ENCODE results near the gene ARHGAP32.

The ARHGAP32 gene

DNA sequence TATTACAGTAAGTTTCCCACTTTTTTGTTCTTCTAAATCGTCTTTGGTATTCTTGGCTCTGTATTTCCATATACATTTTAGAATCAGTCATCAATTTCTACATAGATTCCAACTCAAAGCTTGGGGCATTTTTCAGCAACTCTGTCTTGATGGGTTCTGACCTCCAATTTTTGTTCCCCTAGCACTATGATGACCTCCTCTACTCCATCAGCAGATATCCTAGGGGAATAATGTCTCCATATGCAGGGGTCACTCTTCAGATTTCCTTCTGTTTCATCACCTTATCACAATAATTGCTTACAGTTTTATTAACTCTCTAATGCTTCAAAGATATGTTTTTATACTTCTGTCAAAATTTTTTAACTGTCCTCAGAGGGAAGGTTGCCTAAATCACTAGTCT, 158.1 kb downstream of the ARHGAP32 start:
- TF ChIP-seq EZH2phosphoT487 (conservative IDR thresholded peaks at IDR 0.05; ENCODE audit: low read length) = no peak
- TF ChIP-seq, protein P1, sequence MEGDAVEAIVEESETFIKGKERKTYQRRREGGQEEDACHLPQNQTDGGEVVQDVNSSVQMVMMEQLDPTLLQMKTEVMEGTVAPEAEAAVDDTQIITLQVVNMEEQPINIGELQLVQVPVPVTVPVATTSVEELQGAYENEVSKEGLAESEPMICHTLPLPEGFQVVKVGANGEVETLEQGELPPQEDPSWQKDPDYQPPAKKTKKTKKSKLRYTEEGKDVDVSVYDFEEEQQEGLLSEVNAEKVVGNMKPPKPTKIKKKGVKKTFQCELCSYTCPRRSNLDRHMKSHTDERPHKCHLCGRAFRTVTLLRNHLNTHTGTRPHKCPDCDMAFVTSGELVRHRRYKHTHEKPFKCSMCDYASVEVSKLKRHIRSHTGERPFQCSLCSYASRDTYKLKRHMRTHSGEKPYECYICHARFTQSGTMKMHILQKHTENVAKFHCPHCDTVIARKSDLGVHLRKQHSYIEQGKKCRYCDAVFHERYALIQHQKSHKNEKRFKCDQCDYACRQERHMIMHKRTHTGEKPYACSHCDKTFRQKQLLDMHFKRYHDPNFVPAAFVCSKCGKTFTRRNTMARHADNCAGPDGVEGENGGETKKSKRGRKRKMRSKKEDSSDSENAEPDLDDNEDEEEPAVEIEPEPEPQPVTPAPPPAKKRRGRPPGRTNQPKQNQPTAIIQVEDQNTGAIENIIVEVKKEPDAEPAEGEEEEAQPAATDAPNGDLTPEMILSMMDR (IDR thresholded peaks at IDR 0.05; ENCODE audit: insufficient read depth, low read length, poor library complexity, severe bottlenecking) = no peak
- Histone ChIP-seq H3F3A (ENCODE audit: insufficient read depth) (no peaks in the 10 kb centered on the region), H3K9ac (ENCODE audit: low read length) (no peak overlapping the region)

DNA sequence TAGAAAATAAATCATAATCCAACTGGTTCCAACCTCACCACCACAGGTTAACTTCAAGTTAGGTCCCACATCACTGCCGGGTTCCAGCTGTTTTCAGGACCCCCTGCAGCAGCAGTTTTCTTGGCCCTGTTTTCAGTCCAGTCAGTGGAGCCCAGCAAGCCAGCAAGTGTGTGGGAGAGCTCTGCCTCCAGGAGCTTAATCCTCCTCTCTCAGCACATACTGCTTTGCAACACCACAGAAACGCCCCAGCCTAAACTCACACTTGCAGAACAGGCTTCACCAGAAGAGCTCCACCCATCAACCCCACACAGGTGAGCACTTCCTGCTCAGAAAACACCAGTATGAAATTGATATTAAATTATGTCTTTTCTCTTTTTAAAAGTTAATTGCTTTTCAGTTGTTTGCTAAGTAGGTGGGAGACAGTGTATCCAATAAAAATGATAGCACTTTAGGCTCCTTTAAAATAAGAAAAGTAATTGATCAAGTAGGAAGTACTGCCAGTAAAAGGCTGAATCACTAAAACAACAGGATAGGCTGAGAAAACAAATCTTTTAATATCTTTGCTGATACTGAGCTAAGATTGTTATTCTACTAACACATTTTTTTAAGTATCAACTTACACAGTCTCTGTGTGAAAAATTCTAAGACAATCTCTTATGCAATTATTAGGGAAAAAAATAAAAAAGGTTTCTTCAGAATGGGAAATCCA, 168.0 kb downstream of the ARHGAP32 start:
- Histone ChIP-seq H3K27ac (ENCODE audit: low read depth, low read length) (no peak overlapping the region), H3F3A (ENCODE audit: insufficient read depth) (no peaks in the 10 kb centered on the region), H3K4me2 (ENCODE audit: low read depth, low read length, poor library complexity, severe bottlenecking) (no peak overlapping the region), H3K4me3 (ENCODE audit: insufficient read depth, low read length, poor library complexity, severe bottlenecking) (no peak overlapping the region), H3K27me3 (ENCODE audit: low read length) (no peaks in the 10 kb centered on the region), H3K9me3 (ENCODE audit: insufficient read depth, low read length) (no peaks in the 10 kb centered on the region), H3K79me2 (ENCODE audit: insufficient read depth, low read length) (no peaks in the 10 kb centered on the region), H3K9ac (ENCODE audit: low read length) (no peak overlapping the region), H3K36me3 (ENCODE audit: low read length) (no peaks in the 10 kb centered on the region), H2AFZ (ENCODE audit: low read depth, low read length, severe bottlenecking) (no peak overlapping the region), H3K9me2 (replicated peaks; ENCODE audit: insufficient read depth, low read length) (no peaks in the 10 kb centered on the region), H4K20me1 (ENCODE audit: low read depth, low read length) (no peaks in the 10 kb centered on the region)
- TF ChIP-seq, protein P1 (IDR thresholded peaks at IDR 0.05; ENCODE audit: insufficient read depth, low read length, poor library complexity, severe bottlenecking) = no peak

More for the DNA sequence above, 158.1 kb downstream of the ARHGAP32 start:
- Histone ChIP-seq H2AFZ (ENCODE audit: low read depth, low read length, severe bottlenecking) (no peak overlapping the region), H3K4me3 (ENCODE audit: insufficient read depth, low read length, poor library complexity, severe bottlenecking) (no peak overlapping the region), H3K4me2 (ENCODE audit: low read depth, low read length, poor library complexity, severe bottlenecking) (no peak overlapping the region), H3K9me3 (ENCODE audit: insufficient read depth, low read length) (no peaks in the 10 kb centered on the region), H3K27me3 (ENCODE audit: low read length) (no peaks in the 10 kb centered on the region), H4K20me1 (ENCODE audit: low read depth, low read length) (no peaks in the 10 kb centered on the region), H3K27ac (ENCODE audit: low read depth, low read length) (no peak overlapping the region), H3K9me2 (replicated peaks; ENCODE audit: insufficient read depth, low read length) (no peaks in the 10 kb centered on the region), H3K79me2 (ENCODE audit: insufficient read depth, low read length) (no peaks in the 10 kb centered on the region), H3K36me3 (ENCODE audit: low read length) (no peaks in the 10 kb centered on the region)

DNA sequence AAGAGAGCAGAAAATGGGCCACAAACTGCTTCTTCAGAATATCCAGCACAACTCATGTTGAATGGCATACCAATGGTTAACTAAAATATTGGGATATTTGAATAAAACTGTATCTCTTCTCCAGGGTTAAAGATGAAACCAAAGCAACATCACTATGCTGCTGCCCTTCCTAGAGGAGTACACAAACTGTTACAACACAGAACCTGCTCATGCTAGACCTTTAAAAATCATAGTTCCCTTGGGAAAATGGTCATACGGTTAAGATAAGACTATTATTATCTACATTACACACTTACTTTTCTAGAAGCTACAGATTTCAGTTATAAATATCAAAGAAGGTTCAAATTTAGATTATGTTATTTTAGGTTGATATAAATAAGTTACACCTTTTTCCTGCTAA, 170.8 kb downstream of the ARHGAP32 start:
- Histone ChIP-seq H2AFZ (ENCODE audit: low read depth, low read length, severe bottlenecking) (no peak overlapping the region), H3K4me2 (ENCODE audit: low read depth, low read length, poor library complexity, severe bottlenecking) (no peak overlapping the region), H3K79me2 (ENCODE audit: insufficient read depth, low read length) (no peaks in the 10 kb centered on the region), H4K20me1 (ENCODE audit: low read depth, low read length) (no peaks in the 10 kb centered on the region), H3K36me3 (ENCODE audit: low read length) (no peaks in the 10 kb centered on the region), H3K27me3 (ENCODE audit: low read length) (no peaks in the 10 kb centered on the region), H3K4me3 (ENCODE audit: insufficient read depth, low read length, poor library complexity, severe bottlenecking) (no peak overlapping the region), H3K9ac (ENCODE audit: low read length) (no peak overlapping the region), H3K9me3 (ENCODE audit: insufficient read depth, low read length) (no peaks in the 10 kb centered on the region), H3K27ac (ENCODE audit: low read depth, low read length) (no peak overlapping the region), H3F3A (ENCODE audit: insufficient read depth) (no peaks in the 10 kb centered on the region), H3K9me2 (replicated peaks; ENCODE audit: insufficient read depth, low read length) (no peaks in the 10 kb centered on the region)
- TF ChIP-seq, protein P1 (IDR thresholded peaks at IDR 0.05; ENCODE audit: insufficient read depth, low read length, poor library complexity, severe bottlenecking) = no peak
- no peak for TF ChIP-seq EZH2phosphoT487 (conservative IDR thresholded peaks at IDR 0.05; ENCODE audit: low read length)
